GM19099 (cell line): Measurements from ENCODE around the gene LGALS7B.

ENCODE experiments used
- POLR2A ChIP-seq: IDR thresholded peaks from 3 replicates; pipeline ENCODE4 v1.6.1; 2011; ENCODE audit warnings: low read depth; ENCODE audit not compliant: insufficient read length; ENCODE audit errors: extremely low read depth

LGALS7B gene

DNA sequence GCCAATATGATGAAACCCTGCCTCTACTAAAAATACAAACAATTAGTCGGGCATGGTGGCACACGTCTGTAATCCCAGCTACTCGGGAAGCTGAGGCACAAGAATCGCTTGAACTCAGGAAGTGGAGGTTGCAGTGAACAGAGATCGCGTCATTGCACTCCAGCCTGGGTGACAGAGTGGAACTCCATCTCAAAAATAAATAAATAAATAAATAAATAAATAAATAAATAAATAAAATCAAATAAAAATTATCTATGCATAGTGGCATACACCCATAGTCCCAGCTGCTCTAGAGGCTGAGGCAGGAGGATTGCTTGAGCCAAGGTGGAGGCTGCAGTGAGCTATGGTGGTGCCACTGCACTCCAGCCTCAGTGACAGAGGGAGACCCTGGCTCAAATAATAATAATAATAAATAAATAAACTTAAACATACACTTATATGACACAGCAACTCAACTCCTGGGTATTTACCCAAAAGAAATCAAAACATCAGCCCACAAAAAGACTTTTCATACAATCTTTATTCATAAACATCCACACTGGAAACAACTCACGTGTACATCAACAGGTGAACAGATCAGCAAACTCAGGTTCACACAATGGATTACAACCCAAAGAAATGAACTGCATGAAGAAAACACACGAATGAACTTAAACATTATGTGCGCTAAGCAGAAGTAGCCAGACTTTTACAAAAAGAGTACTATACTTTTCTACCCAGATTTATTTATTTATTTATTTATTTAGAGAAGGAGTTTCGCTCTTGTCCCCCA is 22.5 kb upstream of the LGALS7B start:
- TF ChIP-seq POLR2A = no peak

DNA sequence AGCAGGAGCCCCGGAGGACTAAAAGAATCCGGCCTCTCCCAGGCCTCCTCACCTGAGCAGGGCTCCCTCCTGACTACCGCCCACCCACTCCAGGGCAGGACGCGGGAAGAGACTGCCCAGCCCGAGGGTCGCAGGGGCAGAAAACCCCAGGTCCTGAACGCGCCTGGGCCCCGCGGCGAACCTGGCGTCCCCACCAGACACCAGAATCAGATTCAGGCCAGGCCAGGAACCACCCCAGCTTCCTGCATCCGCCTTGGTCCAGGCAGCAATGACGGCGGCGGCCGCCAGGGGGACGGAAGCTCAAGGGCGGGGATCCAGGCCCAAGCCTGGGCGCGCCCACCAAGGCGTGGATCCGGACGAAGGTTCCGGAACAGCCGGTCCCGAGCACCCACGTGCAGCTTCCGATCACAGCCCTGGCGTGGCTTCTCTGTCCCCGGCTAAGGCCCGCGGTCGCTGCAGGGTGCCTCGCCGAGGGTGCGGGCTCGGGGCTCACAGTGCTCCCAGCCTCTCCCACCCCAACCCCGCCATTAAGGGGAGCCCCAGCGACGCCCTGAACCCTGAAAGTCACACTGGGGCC is 19.3 kb upstream of the LGALS7B start:
- TF ChIP-seq POLR2A = peak; percentile 44

DNA sequence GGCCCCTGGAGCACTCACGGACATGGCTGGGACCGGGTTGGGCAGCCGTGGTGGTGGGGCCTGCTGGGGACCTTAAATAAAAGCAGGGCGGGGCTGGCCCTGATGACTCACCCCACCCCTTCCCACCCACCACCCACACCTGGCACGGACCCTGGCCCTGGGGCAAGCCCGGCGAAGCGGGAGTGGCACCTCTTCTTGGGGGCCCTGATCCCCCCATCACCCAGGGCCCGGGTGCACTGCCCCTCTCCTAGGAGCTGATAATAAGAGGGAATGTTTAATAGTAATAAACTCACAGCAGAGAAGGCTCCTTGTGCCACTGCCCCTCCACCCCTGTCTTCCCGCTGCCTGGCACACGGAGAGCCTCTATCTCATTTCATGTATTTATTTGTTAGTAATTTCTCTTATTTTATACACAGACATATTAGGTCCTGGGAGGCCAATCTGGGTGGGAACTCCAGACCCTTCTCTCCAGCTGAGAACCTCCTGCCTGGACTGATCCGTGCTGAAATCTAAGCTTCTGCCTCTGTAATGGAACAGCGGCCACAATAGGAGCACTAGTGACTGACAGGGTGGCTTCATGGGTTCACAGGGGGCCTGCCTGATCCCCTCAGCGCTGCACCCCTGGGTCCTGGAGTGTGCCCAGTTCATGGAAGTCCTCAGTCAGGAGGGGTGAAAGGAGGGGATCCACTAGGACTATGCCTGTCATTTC is 15.4 kb upstream of the LGALS7B start, which contains the start of gene LGALS7:
TSS of gene LGALS7 (minus strand) at position 49 of the 709 bp plus-strand sequence. CDS start at position 24, 25 bp downstream.
- no peak for TF ChIP-seq POLR2A

DNA sequence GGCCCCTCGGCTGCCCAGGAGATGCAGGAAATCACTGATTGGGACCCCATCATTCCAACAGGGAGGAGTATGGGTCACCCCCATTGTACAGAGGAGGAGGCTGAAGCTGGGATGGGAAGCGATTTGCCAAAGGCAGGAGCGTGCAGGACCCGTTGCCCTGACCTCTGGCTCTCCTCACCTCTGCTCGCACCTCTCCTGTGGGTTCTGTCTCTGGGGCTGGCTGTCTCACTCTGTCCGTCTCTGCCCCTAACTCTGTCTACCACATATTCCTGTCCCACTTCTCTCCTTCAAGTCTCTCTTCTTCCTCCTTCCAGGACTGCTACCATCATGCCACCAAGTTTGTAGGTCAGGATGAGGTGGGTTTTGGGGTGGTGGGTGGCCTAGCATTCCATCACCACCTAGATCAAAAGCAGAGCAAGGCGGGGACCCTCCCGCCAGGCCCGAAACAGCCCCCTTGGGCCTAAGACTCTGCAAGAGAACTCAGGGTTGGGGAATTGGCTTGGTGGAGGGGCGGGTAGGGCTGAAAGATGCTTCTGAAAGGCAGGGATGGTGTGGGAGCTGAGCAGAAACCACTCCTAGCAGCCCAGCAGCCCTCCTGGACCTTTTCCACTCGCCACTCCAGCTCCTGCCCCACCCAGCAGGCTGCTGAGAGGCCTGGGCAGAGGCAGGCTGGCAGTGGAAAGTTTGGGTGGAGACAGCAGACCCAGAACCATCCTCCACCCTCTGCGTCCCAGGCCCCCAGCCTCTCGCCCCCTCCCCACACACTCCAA is 14.6 kb upstream of the LGALS7B start:
- TF ChIP-seq POLR2A = no peak

DNA sequence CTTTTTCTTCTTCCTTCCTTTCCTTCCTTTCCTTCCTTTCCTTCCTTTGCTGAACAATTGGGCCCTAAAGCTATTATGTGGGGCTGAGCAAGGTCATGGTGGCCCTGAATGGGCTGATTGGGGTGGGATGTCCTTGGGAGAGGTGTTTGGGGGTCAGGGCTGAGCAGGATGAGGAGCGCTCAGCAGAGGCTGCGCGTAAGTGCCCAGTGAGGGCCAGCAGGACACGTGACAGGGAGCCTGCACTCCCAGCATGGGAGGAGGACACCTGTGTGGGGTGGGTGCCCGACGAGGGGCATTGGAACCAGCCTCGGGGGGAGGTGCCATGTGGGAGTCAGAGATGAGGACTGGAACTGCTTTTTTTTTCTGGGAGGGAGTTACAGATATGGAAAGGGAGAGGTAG is 10.3 kb upstream of the LGALS7B start:
- no peak for TF ChIP-seq POLR2A

DNA sequence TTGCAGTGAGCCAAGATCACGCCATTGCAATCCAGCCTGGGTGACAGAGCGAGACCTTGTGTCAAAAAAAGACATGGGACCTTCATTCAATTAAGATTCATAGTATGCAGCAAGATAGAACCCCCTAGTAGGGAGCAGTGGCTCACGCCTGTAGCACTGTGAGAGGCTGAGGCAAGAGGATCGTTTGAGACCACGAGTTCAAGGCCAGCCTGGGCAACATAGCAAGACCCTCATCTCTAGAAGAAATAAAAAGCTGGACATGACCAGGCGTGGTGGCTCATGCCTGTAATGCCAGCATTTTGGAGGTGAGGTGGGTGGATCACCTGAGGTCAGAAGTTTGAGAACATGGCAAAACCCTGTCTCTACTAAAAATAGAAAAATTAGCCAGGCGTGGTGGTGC is 8.6 kb upstream of the LGALS7B start:
- TF ChIP-seq POLR2A = no peak

DNA sequence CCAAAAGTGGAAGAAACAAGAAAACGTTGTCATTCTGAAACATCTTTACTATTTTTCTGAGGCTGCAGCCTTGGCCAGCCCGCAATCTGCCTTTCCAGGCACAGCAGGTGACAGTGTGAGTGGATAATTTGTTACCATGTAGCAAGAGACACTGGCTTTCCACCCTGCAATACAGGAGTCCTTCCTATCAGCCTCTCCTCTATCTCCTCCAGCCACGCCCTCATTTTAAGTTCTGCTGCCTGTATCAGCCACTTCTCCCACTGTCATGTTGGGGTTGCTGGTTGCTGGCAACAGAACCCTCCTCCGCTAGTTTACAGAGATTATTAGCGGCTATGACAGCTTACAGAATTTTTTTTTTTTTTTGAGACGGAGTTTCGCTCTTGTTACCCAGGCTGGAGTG is 7.9 kb upstream of the LGALS7B start:
- TF ChIP-seq POLR2A = no peak

DNA sequence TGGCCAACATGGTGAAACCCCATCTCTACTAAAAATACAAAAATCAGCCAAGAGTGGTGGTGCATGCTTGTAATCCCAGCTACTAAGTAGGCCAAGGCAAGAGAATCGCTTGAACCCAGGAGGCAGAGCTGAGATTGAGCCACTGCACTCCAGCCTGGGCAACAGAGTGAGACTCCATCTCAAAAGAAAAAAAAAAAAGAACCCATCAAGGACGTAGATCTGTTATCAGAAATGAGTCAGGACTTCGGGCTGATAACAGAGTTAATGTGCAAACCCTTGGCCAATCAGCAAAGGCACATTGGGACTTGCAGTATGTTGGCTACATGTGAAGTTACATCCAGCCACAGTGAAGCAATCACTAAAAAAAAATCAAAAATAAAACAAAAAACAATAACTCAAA is 4.8 kb upstream of the LGALS7B start:
- no peak for TF ChIP-seq POLR2A

DNA sequence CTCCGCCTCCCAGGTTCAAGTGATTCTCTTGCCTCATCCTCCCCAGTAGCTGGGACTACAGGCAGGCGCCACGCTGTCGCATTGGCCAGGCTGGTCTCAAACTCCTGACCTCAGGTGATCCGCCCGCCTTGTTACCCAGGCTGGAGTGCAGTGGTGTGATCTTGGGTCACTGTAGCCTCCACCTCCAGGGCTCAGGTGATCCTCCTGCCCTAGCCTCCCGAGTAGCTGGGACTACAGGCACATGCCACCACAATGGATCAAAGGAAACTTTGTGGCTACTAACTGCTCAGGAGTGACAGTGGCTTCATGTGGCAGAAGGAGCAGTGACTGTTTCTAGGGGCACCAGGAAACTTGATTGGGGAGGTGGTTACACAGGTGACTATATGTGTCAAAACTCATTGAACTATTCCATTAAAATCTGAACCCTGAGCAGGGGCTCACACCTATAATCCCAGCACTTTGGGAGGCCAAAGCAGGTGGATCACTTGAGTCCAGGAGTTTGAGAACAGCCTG is 3.8 kb upstream of the LGALS7B start:
- TF ChIP-seq POLR2A = no peak

DNA sequence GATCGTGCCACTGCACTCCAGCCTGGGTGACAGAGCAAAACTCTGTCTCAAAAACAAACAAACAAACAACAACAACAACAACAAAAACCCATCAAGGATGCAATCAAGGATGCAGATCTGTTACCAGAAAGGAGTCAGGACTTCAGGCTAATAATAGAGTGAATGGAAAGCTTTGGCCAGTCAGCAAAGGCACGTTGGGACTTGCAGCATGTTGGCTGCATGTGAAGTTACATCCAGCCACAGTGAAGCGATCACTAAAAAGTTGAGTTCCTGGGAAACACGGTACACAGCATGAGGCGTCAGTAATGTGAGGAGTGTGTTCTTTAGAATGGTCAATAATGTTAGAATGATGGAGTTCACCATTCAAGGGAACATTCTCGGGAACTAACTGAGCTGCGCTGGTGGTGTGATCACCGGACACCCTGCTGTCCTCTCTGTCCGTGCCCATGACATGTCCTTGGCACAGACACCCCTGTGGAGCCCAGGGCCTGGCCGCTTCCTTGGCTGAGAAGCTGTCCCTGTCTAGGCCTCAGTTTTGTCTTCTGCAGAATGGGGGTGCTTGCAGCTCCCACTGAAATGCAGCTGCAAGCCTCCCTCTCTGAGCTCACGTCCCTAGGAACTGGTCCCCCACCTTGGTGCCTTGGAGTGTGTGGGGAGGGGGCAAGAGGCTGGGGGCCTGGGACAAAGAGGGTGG is 2.3 kb upstream of the LGALS7B start:
- TF ChIP-seq POLR2A = no peak

DNA sequence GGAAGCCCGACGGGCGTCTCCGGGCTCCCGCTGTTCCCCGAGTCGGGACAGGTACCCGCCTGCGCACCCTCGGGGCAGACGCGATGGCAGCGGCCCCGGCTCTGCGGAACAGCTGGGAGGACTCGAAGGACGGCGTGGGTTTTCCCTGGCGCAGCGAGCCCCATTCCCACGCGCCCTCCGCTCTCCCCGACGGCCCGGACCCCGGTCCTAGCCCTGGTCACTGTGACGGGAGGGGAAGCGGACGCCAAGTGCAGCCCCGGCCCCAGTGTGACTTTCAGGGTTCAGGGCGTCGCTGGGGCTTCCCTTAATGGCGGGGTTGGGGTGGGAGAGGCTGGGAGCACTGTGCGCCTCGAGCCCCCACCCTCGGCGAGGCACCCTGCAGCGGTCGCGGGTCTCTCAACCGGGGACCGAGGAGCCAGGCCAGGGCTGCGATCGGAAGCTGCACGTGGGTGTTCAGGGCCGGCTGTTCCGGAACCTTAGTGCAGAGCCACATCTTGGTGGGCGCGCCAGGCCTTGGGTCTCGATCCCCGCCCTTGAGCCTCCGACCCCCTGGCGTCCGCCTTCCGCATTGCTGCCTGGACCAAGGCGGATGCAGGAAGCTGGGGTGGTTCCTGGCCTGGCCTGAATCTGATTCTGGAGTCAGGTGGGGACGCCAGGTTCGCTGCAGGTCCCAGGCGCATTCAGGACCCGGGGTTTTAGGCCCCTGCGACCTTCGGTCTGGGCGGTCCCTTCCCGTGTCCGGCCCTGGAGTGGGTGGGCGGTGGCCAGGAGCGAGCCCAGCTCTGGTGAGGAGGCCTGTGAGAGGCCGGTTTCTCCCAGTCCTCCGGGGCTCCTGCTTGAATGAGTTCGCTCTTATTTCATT is 3.5 kb downstream of the LGALS7B start:
- no peak for TF ChIP-seq POLR2A

DNA sequence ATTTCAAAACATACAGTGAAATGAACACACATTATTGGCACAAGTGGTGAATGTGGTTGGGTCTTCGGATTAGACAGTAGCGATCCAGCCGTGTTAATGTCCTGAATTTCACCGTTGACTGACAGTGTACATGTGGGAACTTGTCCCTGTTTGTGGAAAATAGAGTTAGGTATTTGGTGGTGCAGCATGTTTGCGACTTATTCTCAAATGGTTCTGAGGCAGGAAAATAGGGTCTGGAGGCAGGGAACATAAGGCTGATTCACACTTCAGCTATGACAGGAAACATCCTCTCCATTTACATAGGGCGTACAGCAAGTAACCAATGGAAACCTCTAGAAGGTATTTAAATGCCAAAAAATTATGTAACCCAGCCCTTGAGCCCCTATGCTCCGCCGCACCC is 4.2 kb downstream of the LGALS7B start:
- no peak for TF ChIP-seq POLR2A

DNA sequence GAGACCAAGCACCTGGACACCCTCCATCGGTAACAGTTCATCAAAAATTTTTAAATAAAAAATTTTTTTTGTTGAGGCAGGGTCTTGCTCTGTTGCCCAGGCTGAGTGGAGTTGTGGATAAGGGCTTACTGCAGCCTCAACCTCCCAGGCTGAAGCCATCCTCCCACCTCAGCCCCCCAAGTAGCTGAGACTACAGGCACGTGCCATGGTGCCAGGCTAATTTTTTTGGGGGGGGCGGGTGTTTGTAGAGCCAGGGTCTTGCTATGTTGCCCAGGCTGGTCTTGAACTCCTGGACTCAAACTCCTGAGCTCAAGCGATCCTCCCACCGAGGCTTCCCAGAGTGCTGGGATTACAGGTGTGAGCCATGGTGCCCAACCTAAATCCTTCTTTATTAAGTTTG is 4.7 kb downstream of the LGALS7B start:
- TF ChIP-seq POLR2A = no peak
